GM12864 (cell line): ENCODE data around the gene ALOX15.
"Not testable (repeated sequence)": the region's sequence is repeated elsewhere in the genome, so short reads cannot be mapped to it uniquely, and the experiment has no call there.

Source experiments
- DNase-seq: peaks from one replicate; pipeline ENCODE4 v3.0.0-alpha.2; 2011; ENCODE audit warnings: low read depth
- H3K4me3 ChIP-seq: 2 replicates; pipeline ENCODE4 v1.5.1; 2011; ENCODE audit warnings: mild to moderate bottlenecking, low read depth, low read length, control low read depth
- TF ChIP-seq, protein P1 (sequence below): IDR thresholded peaks from 2 replicates; pipeline ENCODE4 v1.5.1; 2011; ENCODE audit warnings: low read depth, mild to moderate bottlenecking, moderate library complexity, low read length, control low read depth, inconsistent platforms; ENCODE audit errors: missing control alignments

ALOX15 gene

DNA sequence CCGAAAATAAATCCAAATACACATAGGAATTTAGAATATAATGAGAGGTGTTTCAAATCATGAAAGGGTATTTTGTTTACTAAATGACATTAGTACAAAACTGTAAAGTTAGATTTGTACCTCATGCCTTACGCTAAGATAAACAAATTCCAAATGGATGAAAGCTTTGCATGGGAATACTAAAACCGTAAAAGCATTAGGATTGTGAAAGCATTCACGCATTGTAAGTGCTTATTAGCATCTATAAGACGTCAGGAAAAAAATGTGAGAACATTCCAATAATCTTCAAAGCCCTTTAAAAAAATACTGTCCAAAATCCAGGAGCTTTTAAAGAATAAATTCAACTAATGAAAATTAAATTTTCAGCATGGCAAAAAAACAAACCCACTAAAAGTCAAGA, 24.8 kb upstream of the ALOX15 start:
- no peak for DNase-seq
- TF ChIP-seq, protein P1, sequence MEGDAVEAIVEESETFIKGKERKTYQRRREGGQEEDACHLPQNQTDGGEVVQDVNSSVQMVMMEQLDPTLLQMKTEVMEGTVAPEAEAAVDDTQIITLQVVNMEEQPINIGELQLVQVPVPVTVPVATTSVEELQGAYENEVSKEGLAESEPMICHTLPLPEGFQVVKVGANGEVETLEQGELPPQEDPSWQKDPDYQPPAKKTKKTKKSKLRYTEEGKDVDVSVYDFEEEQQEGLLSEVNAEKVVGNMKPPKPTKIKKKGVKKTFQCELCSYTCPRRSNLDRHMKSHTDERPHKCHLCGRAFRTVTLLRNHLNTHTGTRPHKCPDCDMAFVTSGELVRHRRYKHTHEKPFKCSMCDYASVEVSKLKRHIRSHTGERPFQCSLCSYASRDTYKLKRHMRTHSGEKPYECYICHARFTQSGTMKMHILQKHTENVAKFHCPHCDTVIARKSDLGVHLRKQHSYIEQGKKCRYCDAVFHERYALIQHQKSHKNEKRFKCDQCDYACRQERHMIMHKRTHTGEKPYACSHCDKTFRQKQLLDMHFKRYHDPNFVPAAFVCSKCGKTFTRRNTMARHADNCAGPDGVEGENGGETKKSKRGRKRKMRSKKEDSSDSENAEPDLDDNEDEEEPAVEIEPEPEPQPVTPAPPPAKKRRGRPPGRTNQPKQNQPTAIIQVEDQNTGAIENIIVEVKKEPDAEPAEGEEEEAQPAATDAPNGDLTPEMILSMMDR, result no peak
- no peak overlapping the region for H3K4me3 ChIP-seq

DNA sequence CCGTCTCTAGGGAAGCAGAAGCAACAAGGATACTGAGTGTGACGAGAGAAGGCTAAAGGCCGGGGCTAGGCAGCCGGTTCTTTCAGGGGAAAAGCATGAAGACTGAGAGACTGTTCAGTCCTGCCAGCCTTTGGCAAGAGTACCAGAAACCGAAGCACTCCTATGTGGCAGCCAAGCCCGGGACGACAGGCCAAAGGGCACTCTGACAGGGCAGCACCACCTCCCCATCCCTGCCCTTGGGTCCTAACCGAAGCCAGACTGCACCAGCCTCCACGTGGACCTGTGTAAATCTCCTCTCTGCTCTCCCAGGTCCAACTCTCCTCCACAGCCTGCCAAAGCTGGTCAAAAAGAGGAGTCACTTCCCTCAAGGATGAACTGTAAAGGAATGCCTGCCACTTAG, 23.5 kb upstream of the ALOX15 start:
- H3K4me3 ChIP-seq, result no peak overlapping the region
- TF ChIP-seq, protein P1, result no peak
- no peak for DNase-seq

DNA sequence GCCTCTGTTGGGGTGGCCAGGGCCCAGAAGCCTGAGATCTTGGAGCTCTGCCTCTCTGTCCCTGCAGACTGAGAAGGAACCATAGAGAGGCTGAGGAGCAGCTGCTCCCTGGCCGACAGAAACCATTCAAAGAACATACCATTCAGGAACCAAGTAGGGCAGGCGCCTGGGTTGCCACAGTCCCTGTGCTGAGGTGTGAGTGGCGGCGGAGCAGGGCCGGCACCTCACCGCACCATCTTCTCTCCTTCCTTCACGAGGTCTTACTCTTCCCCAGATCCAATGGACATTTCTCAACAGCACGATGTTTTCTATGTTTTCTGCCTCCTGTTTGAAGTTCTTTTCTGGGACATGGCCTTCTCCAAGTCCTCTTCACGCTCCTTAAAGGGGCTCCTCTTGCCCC, 22.8 kb upstream of the ALOX15 start:
- no peak for DNase-seq
- H3K4me3 ChIP-seq, result no peak overlapping the region
- TF ChIP-seq, protein P1, result no peak

DNA sequence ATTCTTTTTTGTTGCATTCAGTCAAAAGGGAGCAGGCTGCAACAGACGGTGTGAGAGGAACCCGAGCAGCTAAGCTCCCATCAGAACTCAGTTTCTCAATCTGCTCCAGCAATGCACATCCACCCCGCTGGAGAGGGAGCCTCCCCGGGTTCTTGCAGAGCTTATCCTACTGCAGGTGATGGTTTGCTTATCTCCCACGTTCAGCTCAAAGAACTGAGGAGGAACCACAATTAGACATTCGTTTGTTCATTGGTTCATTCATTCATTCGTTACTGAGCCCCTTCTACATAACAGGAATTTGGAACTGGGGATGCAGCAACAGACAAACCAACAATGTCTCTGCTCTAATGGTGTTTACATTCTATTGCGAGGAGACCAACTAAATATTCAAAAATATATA, 22.2 kb upstream of the ALOX15 start:
- no peak overlapping the region for H3K4me3 ChIP-seq
- TF ChIP-seq, protein P1, result no peak
- no peak for DNase-seq

DNA sequence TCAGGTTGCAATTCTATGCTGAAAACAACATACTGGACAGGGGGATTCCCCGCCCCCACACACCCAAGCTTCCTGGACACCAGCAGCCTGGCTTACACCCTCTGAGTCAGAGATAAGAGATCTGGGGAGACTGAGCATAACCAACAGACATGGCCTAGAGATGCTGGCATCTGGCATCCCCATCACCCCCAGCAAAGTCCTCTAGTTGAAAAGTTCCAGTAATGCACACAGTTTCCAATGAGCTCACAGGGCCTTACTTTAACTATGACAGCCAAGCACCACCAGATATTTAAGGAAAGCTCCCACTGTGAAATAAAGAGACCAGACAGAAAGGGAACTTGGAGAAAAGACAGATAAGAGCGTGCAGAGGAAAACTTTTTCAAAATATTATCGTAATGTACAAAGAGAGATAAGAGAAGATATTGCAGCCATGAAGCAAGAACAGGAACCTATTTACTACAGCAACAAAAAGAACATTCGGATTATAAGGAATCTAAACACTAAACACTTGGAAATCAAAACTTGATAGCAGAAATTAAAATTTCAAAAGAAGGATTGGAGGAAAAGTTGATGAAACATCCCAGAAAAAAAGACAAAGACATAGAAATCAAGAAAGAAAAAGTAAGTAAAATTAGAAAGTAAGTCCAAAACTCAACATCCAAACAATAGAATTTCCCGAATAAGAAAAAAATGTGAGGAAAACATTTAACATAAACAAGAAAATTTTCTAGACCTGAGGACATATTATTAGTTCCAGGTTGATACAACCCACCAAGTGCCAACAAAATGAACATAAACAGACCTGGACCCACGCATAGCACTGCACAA, 17.2 kb upstream of the ALOX15 start:
- TF ChIP-seq, protein P1, result no peak
- no peak overlapping the region for H3K4me3 ChIP-seq
- no peak for DNase-seq

DNA sequence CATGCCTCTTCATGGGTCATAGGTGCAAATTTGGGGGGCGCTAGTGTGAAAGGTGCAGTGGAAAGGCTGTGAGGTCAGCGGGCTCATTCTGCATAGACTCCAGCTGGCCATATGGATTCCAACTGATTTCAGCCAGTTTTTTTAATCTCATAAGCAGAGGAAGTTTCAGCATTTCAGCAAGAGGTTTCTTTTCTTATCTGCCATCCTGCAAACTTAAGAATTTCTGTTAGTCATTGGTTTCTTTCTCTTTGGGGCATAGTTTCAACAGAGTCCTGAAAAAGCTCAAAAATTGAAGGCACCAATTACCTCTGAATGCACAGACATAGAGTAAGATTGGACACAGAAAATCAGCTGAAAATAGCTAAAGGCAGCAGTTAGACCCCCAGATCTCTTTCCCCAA, 16.2 kb upstream of the ALOX15 start:
- H3K4me3 ChIP-seq, result no peak overlapping the region
- no peak for DNase-seq
- TF ChIP-seq, protein P1, result no peak

DNA sequence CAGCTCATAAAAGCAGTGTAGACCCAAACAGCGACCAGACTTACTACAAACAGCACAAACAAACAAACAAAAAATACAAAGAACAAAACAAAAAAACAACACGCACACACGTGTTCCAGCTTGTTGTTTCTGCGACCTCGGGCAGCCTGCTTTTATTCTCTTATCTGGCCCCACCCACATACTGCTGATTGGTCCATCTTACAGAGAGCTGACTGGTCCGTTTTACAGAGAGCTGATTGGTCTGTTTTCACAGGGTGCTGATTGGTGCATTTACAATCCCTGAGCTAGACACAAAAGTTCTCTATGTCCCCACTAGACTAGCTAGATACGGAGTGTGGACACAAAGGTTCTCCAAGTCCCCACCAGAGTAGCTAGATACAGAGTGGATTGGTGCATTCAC, 14.5 kb upstream of the ALOX15 start:
- H3K4me3 ChIP-seq, DNase-seq: not testable (repeated sequence)
